H1 (cell line): ENCODE measurements around the gene PKMYT1.

Source experiments
- CTCF ChIP-seq, 3 experiments: IDR thresholded peaks; 1 replicate in 2 of 3; 2 replicates in 1 of 3; pipeline versions ENCODE4 v1.5.1 to v1.6.1; 2011; ENCODE audit warnings: low read length in 3 of 3, mild to moderate bottlenecking in 3 of 3, inconsistent platforms in 2 of 3, low read depth in 1 of 3, moderate library complexity in 1 of 3; ENCODE audit not compliant: insufficient read depth in 1 of 3; ENCODE audit errors: control extremely low read depth in 1 of 3
- POLR2A ChIP-seq, 2 experiments: IDR thresholded peaks; 1 replicate in 1 of 2; 2 replicates in 1 of 2; pipeline ENCODE4 v1.6.1; 2011; ENCODE audit warnings: low read depth in 2 of 2, low read length in 2 of 2, mild to moderate bottlenecking in 2 of 2; ENCODE audit errors: control extremely low read depth in 1 of 2
- YY1 ChIP-seq: IDR thresholded peaks from 2 replicates; pipeline ENCODE4 v1.6.1; 2011; ENCODE audit warnings: low read depth, mild to moderate bottlenecking, low read length

DNA sequence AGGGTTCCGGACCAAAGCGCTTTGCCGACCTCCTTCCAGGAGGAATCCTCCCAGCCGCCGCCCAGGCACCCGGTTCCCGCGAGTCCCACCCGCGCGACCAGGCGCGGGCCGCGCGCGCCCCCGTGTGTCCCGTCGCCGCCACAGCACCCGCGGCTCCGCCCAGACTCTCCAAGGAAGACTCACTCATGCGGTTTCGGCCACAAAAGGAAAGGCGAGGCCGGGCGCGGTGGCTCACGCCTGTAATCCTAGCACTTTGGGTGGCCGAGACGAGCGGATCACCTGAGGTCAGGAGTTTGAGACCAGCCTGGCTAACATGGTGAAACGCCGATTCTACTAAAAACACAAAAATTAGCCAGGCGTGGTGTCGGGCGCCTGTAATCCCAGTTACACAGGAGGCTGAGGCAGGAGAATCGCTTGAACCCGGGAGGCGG, 3.5 kb upstream of the PKMYT1 start:
- no peak for TF ChIP-seq YY1
- TF ChIP-seq CTCF (IDR thresholded peaks at IDR 0.05; ENCODE audit: control extremely low read depth in 1 of 3, insufficient read depth in 1 of 3, low read depth in 1 of 3, low read length in 3 of 3), result peak; percentile 83 to 87 (median 84)
- no peak for TF ChIP-seq POLR2A (IDR thresholded peaks at IDR 0.05; ENCODE audit: control extremely low read depth in 1 of 2, low read depth in 2 of 2, low read length in 2 of 2)
